OCI-LY3 (cell line): Measurements from ENCODE around the gene RPH3AL.

Experiments
- H2AFZ ChIP-seq: fragments of 200-600, 300-600 bp; shearing (Covaris generic); 2 replicates; pipeline ENCODE4 v1.6.0; 2014; ENCODE audit warnings: antibody characterized with exemption, low read depth, low read length
- H3K27ac ChIP-seq: fragments of 200-600, 300-600 bp; sonication (generic); 2 replicates; pipeline ENCODE4 v1.5.1; 2014; ENCODE audit warnings: mild to moderate bottlenecking, low read length, moderate library complexity, mixed read lengths
- H3K27me3 ChIP-seq: fragments of 200-600, 300-600 bp; sonication (generic); 2 replicates; pipeline ENCODE4 v1.6.1; 2014; ENCODE audit warnings: low read depth, low read length, mixed read lengths
- H3K36me3 ChIP-seq: fragments of 200-600, 300-600 bp; sonication (generic); replicated peaks from 2 replicates; pipeline ENCODE3; 2014; ENCODE audit warnings: low read depth, low read length, mixed read lengths
- H3K4me1 ChIP-seq: fragments of 300-600, 200-600 bp; sonication (generic); 2 replicates; pipeline ENCODE4 v1.6.1; 2014; ENCODE audit warnings: low read length, mixed read lengths
- H3K4me2 ChIP-seq: fragments of 200-600, 300-600 bp; sonication (generic); 2 replicates; pipeline ENCODE4 v1.6.1; 2014; ENCODE audit warnings: low read length, mixed read lengths
- H3K4me3 ChIP-seq: fragments of 300-600, 200-600 bp; sonication (generic); 2 replicates; pipeline ENCODE4 v1.5.1; 2014; ENCODE audit warnings: antibody characterized with exemption, mild to moderate bottlenecking, low read length, moderate library complexity
- H3K79me2 ChIP-seq: fragments of 300-600, 200-600 bp; shearing (Covaris generic); 2 replicates; pipeline ENCODE4 v1.6.1; 2014; ENCODE audit warnings: mild to moderate bottlenecking, low read length, mixed read lengths
- H3K9ac ChIP-seq: fragments of 300-600, 200-600 bp; shearing (Covaris generic); 2 replicates; pipeline ENCODE4 v1.6.0; 2014; ENCODE audit warnings: mild to moderate bottlenecking, low read length, moderate library complexity
- H3K9me3 ChIP-seq: fragments of 200-600, 300-600 bp; shearing (Covaris generic); 2 replicates; pipeline ENCODE4 v1.6.1; 2014; ENCODE audit warnings: low read length, mixed read lengths; ENCODE audit not compliant: insufficient read depth
- H4K20me1 ChIP-seq: fragments of 200-600, 300-600 bp; sonication (generic); 2 replicates; pipeline ENCODE4 v1.6.1; 2016; ENCODE audit warnings: low read length, mixed read lengths; ENCODE audit not compliant: insufficient read depth
- CTCF ChIP-seq: fragments of 200-600, 300-600 bp; sonication (generic); IDR thresholded peaks from 2 replicates; pipeline ENCODE4 v1.5.1; 2014; ENCODE audit warnings: antibody characterized with exemption, low read length, low read depth
- EZH2phosphoT487 ChIP-seq: fragments of 200-600 bp; shearing (Covaris generic); IDR thresholded peaks from 2 replicates; pipeline ENCODE4 v1.6.1; 2018; ENCODE audit warnings: antibody characterized with exemption, mixed run types, low read depth

The RPH3AL gene

GRCh38 chr17:385178-385835, 32.7 kb upstream of the RPH3AL start:
- Histone ChIP-seq H2AFZ (no peak overlapping the region), H3K9me3 (no peaks in the 10 kb centered on the region), H3K27me3 (no peaks in the 10 kb centered on the region), H4K20me1 (no peaks in the 10 kb centered on the region), H3K36me3 (no peaks in the 10 kb centered on the region), H3K4me3 (peak overlapping the region; percentile 73), H3K9ac (no peak overlapping the region), H3K79me2 (no peaks in the 10 kb centered on the region), H3K27ac (no peak overlapping the region), H3K4me1 (no peaks in the 10 kb centered on the region), H3K4me2 (peak overlapping the region; percentile 67)
- no peak for TF ChIP-seq CTCF

- Histone ChIP-seq H3K36me3 (no peaks in the 10 kb centered on the region), H3K27ac (no peak overlapping the region), H2AFZ (no peak overlapping the region), H3K4me1 (no peaks in the 10 kb centered on the region), H3K9me3 (no peaks in the 10 kb centered on the region), H3K4me3 (no peak overlapping the region), H3K9ac (no peak overlapping the region), H3K79me2 (no peaks in the 10 kb centered on the region), H4K20me1 (no peaks in the 10 kb centered on the region), H3K4me2 (no peak overlapping the region), H3K27me3 (no peaks in the 10 kb centered on the region)
- no peak for TF ChIP-seq EZH2phosphoT487
- TF ChIP-seq CTCF: no peak
Observed at GRCh38 chr17:384622-385177, 32.1 kb upstream of the RPH3AL start.

- no peaks in the 10 kb centered on the region for H3K79me2 ChIP-seq
- H2AFZ ChIP-seq: no peak overlapping the region
- no peak overlapping the region for H3K4me2 ChIP-seq
- H3K9ac ChIP-seq: no peak overlapping the region
- H4K20me1 ChIP-seq: no peaks in the 10 kb centered on the region
- H3K36me3 ChIP-seq: no peaks in the 10 kb centered on the region
- H3K4me3 ChIP-seq: no peak overlapping the region
- H3K27me3 ChIP-seq: no peaks in the 10 kb centered on the region
- no peak overlapping the region for H3K27ac ChIP-seq
- TF ChIP-seq CTCF: no peak
- TF ChIP-seq EZH2phosphoT487: no peak
- no peaks in the 10 kb centered on the region for H3K4me1 ChIP-seq
- H3K9me3 ChIP-seq: no peaks in the 10 kb centered on the region
Observed at GRCh38 chr17:383771-384621, 31.4 kb upstream of the RPH3AL start.
